ENCODE data around the gene NLN.

Gene NLN

DNA sequence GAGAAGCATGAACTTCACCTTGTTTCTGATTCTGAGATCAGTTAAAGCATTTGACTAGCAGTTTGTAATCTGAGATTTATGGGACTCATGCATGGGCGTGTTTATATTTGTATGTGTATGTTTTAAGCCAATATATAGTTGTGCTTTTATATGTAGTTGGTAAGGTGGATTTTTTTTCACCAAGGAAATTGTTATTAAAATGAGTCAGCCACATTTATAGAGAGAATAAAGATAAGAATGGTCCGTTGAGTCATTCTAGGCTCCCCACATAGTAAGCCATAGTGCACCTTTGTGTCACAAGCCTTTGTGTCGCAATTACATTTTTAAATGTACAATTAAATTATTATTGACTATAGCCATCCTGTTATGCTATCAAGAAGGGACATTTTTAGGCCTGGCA, 89.0 kb downstream of the NLN start:
- TF ChIP-seq, protein P1, sequence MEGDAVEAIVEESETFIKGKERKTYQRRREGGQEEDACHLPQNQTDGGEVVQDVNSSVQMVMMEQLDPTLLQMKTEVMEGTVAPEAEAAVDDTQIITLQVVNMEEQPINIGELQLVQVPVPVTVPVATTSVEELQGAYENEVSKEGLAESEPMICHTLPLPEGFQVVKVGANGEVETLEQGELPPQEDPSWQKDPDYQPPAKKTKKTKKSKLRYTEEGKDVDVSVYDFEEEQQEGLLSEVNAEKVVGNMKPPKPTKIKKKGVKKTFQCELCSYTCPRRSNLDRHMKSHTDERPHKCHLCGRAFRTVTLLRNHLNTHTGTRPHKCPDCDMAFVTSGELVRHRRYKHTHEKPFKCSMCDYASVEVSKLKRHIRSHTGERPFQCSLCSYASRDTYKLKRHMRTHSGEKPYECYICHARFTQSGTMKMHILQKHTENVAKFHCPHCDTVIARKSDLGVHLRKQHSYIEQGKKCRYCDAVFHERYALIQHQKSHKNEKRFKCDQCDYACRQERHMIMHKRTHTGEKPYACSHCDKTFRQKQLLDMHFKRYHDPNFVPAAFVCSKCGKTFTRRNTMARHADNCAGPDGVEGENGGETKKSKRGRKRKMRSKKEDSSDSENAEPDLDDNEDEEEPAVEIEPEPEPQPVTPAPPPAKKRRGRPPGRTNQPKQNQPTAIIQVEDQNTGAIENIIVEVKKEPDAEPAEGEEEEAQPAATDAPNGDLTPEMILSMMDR (IDR thresholded peaks at IDR 0.05; ENCODE audit: extremely low read depth, missing control alignments), result no peak
- DNase-seq (ENCODE audit: low spot score), result no peak

DNA sequence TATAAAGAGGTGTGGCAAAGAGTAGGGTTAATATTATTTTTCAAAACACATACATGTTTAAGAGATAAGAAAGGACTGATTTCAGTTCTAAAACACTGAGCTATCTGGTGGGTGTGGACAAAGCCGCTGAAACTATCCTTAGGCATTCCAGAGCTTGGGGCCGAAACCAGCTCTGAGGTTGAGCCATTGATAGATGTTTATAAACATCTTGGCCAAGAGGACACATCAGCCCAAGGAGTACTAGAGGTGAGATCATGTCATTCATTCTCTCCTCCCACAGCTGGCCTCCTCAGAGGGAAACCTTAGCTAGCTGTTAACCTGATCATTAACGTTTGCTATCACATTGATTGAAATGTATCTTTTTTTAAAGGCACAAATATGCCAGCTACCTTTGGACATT, 89.9 kb downstream of the NLN start:
- TF ChIP-seq, protein P1 (IDR thresholded peaks at IDR 0.05; ENCODE audit: extremely low read depth, missing control alignments), result no peak
- DNase-seq (ENCODE audit: low spot score), result no peak

- TF ChIP-seq, protein P1 (IDR thresholded peaks at IDR 0.05; ENCODE audit: extremely low read depth, missing control alignments), result no peak
- no peak for DNase-seq (ENCODE audit: low spot score)
These were observed 90.6 kb downstream of the NLN start for GRCh38 chr5:65812648-65813047.

- no peak for DNase-seq (ENCODE audit: low spot score)
These were observed 91.2 kb downstream of the NLN start for GRCh38 chr5:65813174-65813573.

DNA sequence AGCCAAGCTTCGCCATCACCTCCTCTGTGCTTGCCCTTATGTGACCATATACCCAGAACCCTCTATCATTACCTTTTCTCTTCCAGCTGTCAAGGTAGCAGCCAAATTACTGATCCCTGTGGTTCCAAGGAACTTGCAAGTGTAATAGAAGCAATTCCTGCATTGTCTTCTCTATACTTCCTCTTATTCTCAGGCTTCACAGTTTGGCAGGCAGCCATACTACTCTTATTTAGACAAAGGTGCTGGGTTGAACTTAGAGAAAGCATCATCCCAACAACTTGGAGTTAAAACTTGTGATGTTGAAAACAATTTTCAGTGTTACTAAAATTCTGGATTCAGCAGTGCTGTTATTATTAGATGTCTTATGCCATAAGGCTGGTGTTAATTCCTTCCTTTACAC, 93.2 kb downstream of the NLN start:
- TF ChIP-seq, protein P1 (IDR thresholded peaks at IDR 0.05; ENCODE audit: extremely low read depth, missing control alignments), result no peak
- no peak for DNase-seq (ENCODE audit: low spot score)

More at GRCh38 chr5:65813174-65813573, 91.2 kb downstream of the NLN start:
- TF ChIP-seq, protein P1 (IDR thresholded peaks at IDR 0.05; ENCODE audit: extremely low read depth, missing control alignments), result no peak

DNA sequence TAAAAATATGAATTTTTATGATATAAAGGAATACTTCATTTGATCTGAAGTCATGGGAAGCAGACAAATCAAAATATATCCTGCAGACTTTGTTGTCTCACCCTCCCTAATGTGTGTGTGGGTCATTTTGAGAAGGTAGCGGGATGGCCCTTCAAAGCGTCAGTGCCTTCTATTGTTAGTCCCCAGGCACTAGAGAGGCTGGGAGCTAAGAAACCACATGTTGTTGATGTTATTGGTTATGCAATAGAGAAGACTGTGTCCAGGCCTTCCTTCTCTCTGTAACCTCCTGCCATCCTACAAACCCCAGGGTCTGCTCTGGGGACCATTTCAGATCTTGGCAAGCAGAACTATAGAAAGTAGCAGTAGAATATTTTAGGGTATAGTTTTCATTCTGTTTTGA, 94.7 kb downstream of the NLN start:
- TF ChIP-seq, protein P1 (IDR thresholded peaks at IDR 0.05; ENCODE audit: extremely low read depth, missing control alignments), result no peak
- no peak for DNase-seq (ENCODE audit: low spot score)

DNA sequence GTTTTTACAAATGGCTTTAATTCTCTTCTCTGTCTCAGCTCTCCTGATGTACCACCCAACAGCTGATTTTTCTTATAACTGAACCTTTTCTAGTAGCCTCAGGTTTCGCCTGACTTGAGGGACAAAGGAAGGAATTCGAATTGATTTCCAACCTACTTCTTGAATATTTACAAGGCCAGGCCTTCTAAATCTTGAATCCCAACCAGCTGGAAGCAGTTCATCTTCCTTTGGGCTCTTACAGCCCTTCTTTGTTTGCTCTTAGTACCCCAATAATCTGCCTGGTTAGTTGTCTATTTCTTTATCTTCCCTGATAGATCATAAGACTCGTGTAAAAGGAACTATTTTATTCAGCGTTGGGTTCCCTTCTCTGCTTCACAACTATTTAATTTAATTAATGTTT, 95.9 kb downstream of the NLN start:
- TF ChIP-seq, protein P1 (IDR thresholded peaks at IDR 0.05; ENCODE audit: extremely low read depth, missing control alignments), result no peak
- DNase-seq (ENCODE audit: low spot score), result no peak

Data from GM20000 (cell line).